Measurements from ENCODE around the gene MPG.

Gene MPG

DNA sequence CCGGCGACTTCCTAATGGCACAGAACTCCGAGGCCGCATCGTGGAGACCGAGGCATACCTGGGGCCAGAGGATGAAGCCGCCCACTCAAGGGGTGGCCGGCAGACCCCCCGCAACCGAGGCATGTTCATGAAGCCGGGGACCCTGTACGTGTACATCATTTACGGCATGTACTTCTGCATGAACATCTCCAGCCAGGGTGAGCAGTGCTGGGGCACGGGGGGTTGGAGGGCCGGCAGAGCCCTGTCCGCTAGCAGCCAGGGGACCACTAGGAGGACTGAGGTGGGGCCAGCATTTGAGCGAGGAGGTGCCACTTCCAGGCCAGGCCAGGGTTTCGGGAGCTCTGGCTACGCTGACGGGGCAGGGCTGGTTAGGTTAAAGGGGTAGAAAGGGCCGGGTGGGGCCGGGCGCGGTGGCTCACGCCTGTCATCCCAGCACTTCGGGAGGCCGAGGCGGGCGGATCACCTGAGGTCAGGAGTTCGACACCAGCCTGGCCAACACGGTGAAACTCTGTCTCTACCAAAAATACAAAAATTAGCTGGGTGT, 5.1 kb downstream of the MPG start:
- no peak for DNase-seq

- peak in 1 of 51 donors; percentile 46 for DNase-seq
Measured at GRCh38 chr16:83781-84615, 6.0 kb downstream of the MPG start.

GRCh38 chr16:84718-85406, 6.8 kb downstream of the MPG start:
- peak in 8 of 51 donors; percentile 10 to 63 (median 24) for DNase-seq

- DNase-seq, result no peak
Measured at GRCh38 chr16:85407-85782, 7.4 kb downstream of the MPG start.

DNA sequence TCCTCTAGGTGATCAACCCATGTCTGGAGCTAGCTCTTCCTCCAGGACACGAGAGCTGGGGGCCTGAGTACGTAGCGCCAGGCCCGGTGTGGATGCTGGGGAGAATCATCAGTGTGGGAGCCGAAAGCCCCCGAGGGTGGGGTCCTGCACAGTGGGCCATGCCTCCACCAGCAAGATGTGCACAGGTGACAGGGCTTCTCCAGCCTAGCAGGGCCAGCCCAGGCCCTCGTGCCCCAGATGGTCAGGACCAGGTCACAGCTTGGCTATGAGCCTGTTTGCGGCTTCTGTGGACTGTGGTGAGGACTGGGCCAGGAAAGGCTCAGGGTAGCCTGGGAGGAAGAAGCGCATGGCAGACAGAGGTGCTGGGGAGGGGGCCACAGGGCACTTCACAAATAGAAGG, 7.8 kb downstream of the MPG start:
- DNase-seq, result no peak

DNA sequence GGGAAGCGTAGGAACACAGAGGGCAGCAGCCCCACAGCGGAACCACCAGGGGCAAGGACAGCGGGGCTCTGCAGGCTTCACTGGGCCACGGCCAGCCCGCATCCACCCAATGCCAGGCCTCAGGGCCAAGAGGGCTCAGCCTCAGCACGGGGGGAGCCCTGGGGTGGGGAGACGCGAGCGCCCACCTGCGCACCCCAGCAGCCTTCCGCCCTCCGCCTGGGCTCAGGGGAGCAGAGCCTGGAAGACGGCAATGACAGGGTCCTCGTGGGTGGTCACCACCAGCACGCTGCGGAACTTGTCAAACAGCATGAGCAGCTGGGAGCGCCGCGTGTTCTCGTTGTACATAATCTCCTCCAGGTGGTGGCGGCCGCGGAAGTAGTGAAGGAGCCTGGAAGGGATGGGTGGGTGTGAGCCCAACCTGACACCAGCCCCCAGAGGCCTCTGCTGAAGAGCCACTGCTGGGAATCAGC, 8.5 kb downstream of the MPG start:
- DNase-seq, result peak in 1 of 51 donors; percentile 66

DNA sequence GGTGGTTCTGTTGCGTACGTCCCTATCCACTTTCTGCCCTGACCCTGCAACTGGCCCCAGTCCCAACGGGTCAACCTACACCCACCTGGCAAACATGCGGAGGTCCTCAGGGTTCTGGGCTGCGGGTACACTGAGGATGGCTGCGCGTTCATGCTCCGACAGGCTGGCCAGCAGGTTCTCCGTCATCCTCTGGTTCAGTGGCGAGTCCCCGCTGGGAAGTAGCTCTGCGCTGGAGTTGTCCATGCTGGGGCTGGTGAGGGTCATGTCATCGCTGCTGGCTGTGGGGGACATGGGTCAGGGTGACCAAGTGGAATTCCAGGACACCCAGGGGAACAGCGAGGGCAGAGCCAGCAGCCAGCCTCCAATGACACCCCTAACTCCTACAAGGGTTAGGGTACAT, 10.6 kb downstream of the MPG start:
- no peak for DNase-seq

GRCh38 chr16:89391-90302, 11.6 kb downstream of the MPG start:
- no peak for DNase-seq

- DNase-seq, result peak in 35 of 51 donors; percentile 27 to 87 (median 61)
Measured at GRCh38 chr16:91484-91883, 13.5 kb downstream of the MPG start.

GRCh38 chr16:92431-93339, 14.7 kb downstream of the MPG start:
- DNase-seq, result no peak

DNA sequence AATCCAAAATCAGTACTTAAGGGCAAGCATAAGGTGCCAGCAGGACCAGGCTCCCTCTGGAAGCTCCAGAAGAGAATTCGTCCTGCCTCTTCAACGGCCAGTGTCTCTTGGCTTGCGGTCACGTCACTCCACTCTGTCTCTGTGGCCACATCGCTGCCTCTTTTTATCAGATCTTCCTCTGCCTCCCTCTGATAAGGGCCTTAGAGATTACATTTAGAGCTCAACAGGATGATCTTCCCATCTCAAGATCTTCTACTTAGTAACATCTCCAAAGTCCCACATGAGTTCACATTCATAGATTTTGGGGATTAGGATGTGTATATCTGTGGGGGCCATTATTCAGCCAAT, 16.9 kb downstream of the MPG start:
- no peak for DNase-seq

GRCh38 chr16:96935-97381, 18.9 kb downstream of the MPG start:
- DNase-seq, result peak in 50 of 51 donors; percentile 23 to 89 (median 74)

- no peak for DNase-seq
Measured at GRCh38 chr16:97822-98221, 19.8 kb downstream of the MPG start.

- DNase-seq, result no peak
Measured at GRCh38 chr16:100989-101388, 23.0 kb downstream of the MPG start.

DNA sequence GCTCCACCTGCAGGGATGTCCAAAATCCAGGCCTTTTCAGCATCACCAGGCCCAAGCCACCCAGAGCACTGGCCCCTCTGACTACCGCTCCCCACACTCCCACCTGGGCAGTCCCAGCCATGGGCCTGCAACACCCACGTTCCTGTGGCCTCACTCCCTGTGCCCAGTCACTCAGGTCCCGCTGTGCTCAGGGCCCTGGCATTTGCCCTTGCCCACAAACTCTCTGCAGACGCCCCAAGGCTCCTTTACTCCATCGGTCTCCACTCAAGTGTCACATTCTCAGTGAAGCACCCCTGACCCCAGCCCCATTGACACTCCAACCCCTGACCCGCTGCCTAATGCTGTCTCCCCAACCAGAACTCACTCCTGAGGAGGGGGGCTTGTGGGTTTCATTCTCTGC, 23.6 kb downstream of the MPG start:
- no peak for DNase-seq

GRCh38 chr16:102060-102855, 24.2 kb downstream of the MPG start:
- peak in 32 of 51 donors; percentile 5 to 87 (median 55) for DNase-seq

GRCh38 chr16:104355-104754, 26.3 kb downstream of the MPG start:
- no peak for DNase-seq

- DNase-seq, result no peak
Measured at GRCh38 chr16:104928-105327, 26.9 kb downstream of the MPG start.

DNA sequence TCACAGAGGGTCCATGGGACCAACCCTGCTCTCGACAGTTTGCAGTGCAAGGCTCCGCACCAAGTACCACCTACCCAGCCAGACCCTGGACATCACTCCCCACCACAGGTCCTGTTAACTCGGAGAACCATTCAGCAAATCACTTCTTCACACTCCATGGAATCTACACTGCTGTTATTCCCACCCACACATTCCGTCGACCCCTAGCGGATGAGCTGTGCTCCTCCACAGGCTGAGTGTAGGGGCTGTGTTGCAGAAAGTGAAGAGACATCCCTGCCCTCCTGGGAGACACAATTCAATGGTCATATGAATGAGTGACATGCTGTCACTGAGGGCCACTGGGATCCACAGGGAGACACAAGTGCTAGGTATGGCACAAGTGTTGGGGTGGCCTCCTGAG, 27.5 kb downstream of the MPG start:
- no peak for DNase-seq
